ACHN (cell line): ENCODE data around the gene HSPD1.
"Not testable (repeated sequence)": the region's sequence is repeated elsewhere in the genome, so short reads cannot be mapped to it uniquely, and the experiment has no call there.

Experiments used
- DNase-seq: peaks from one replicate; pipeline ENCODE4 v3.0.0-alpha.2; 2015
- in situ Hi-C: cut with HindIII; loops from 2 replicates; pipeline ENCODE4 v1.10.0; 2017; ENCODE audit warnings: low sequenced_read_pairs, low pct_ligation_motif_present, low pct_unique_long_range_greater_than_20kb

Gene HSPD1

GRCh38 chr2:197498937-197499593, 575 bp downstream of the HSPD1 start:
- in situ Hi-C loops = no loop called here
- peak; percentile 83 for DNase-seq

GRCh38 chr2:197498235-197498936, 1.3 kb downstream of the HSPD1 start:
- no peak for DNase-seq
- in situ Hi-C loops = no loop called here

- in situ Hi-C loops = no loop called here
- DNase-seq = no peak
These were observed 2.3 kb downstream of the HSPD1 start for GRCh38 chr2:197497326-197497725.

- in situ Hi-C loops = no loop called here
- no peak for DNase-seq
These were observed 2.9 kb downstream of the HSPD1 start for GRCh38 chr2:197496695-197497094.

- in situ Hi-C loops = no loop called here
- no peak for DNase-seq
These were observed 4.1 kb downstream of the HSPD1 start for GRCh38 chr2:197495433-197496134.

GRCh38 chr2:197487385-197487784, 12.3 kb downstream of the HSPD1 start:
- in situ Hi-C loops = no loop called here
- DNase-seq = no peak

GRCh38 chr2:197486175-197486574, 13.5 kb downstream of the HSPD1 start:
- in situ Hi-C loops = no loop called here
- DNase-seq = no peak

GRCh38 chr2:197484248-197484647, 15.4 kb downstream of the HSPD1 start:
- DNase-seq, in situ Hi-C loops: not testable (repeated sequence)

- in situ Hi-C loops = no loop called here
- DNase-seq = no peak
These were observed 19.2 kb downstream of the HSPD1 start for GRCh38 chr2:197480165-197481036.

- in situ Hi-C loops = no loop called here
- no peak for DNase-seq
These were observed 21.8 kb downstream of the HSPD1 start for GRCh38 chr2:197477797-197478196.

GRCh38 chr2:197472166-197472565, 27.5 kb downstream of the HSPD1 start:
- in situ Hi-C loops = no loop called here
- no peak for DNase-seq

GRCh38 chr2:197464175-197464574, 35.5 kb downstream of the HSPD1 start:
- in situ Hi-C loops = no loop called here
- no peak for DNase-seq

GRCh38 chr2:197461057-197461456, 38.6 kb downstream of the HSPD1 start:
- in situ Hi-C loops = no loop called here
- no peak for DNase-seq

GRCh38 chr2:197460649-197461048, 39.0 kb downstream of the HSPD1 start:
- in situ Hi-C loops = no loop called here
- DNase-seq = no peak

- in situ Hi-C loops = no loop called here
These were observed 44.2 kb downstream of the HSPD1 start for GRCh38 chr2:197455428-197455827.

GRCh38 chr2:197454923-197455322, 44.7 kb downstream of the HSPD1 start:
- DNase-seq = no peak
- in situ Hi-C loops = no loop called here

More at GRCh38 chr2:197455428-197455827, 44.2 kb downstream of the HSPD1 start:
- no peak for DNase-seq

- peak; percentile 96 for DNase-seq
- in situ Hi-C loops = no loop called here
These were observed 45.7 kb downstream of the HSPD1 start for GRCh38 chr2:197453914-197454398.

GRCh38 chr2:197453123-197453913, 46.3 kb downstream of the HSPD1 start, which contains the start of gene COQ10B:
Gene COQ10B (plus strand): TSS chr2:197453552. CDS start chr2:197453561, 9 bp downstream.
- in situ Hi-C loops = no loop called here
- DNase-seq = peak; percentile 100
